Stimulated activated CD8-positive, alpha-beta memory T cell treated with anti-CD3 and anti-CD28 coated beads, Interleukin-2, amount 100 ng/mL, for 1 hour (primary cell): ENCODE measurements around the gene TNPO3.
"Not testable (repeated sequence)": the region's sequence is repeated elsewhere in the genome, so short reads cannot be mapped to it uniquely, and the experiment has no call there.

Source experiments
- DNase-seq, 2 donors: peaks; one replicate each; pipeline ENCODE4 v3.0.0-alpha.2; 2020; ENCODE audit warnings: low read depth in 2 of 2

Gene TNPO3

GRCh38 chr7:128921866-128922440 is 133.0 kb downstream of the TNPO3 start:
- DNase-seq, result no peak

DNA sequence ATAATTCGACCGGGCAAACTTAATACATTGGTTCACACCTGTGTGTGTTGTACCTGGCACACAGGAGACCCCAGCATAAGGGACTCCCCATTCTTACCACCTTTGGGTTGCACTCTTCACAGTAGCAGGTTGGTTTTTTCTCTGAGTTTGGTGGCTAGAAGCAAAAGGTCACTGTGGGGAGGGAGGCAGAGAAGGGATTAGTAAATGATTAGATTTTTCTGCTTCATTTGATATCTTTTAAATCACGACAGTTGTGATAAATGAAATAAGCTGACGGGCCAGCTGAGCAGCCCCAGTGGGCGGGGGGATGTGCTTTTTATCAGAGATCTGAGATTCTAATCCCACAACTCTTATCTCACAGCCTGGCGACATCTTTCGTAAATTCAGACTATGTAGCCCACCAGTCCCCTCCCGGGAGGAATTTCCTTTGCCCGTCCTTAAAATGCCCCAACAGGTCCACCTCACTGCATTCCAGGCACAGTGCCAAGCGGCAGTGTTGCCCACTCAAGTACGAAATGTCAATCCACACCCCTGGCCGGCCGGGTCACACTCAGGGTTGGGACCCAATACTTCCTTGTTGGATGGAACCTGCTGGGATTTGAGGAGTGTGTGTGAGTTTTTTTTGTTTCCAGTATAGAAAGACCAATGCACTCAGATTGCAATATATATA is 133.9 kb downstream of the TNPO3 start:
- no peak for DNase-seq

GRCh38 chr7:128919881-128920799 is 134.8 kb downstream of the TNPO3 start:
- no peak for DNase-seq

- no peak for DNase-seq
Measured at GRCh38 chr7:128919241-128919640, 135.7 kb downstream of the TNPO3 start.

DNA sequence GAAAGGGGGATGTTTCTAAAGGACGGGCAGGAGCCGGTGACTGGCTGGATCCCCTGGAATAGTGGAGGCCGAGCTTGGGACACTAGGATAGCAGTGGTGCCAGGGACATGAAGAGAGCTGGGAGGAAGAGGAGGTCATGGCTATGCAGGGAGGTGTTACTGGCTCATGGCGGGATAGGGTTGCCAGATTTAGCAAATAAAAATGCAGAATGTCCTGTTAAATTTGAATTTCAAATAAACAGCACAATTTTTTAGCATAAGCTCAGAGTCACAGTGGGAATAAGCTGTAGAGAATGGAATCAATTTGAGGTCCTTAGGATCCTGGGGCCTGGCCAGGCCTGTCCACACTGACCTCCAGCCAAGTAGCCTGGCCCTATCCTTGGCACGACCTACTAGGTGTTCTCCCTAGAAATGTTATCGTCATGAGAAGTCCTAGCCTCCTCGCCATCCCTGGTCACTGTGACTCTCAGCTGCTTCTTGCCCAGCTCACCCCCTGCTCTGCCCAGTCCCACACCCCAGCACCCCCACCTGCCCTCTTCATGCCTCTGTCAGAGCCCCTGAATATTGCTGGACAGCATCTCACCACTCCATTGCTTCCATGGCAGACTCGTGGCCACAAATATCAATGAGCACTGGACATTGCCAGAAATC is 136.8 kb downstream of the TNPO3 start:
- DNase-seq, result no peak

DNA sequence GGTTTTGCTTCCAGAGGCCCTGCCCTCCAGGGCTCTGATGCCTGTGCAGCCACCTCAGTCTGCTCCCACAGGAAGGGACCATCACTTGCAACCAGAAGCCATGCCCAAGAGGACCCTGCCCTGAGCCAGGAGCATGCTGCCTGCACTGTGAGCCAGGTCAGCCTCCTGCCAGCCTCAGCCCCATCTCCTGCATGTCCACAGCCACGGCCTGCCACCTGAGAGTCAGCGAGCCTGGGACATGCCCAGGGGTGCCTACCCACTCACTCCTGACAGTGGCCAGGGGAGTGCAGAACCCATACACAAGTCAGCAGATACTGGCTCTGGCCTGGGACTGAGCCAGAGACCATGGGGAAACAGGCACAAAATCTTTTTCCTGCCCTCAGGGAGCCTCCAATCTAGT is 137.8 kb downstream of the TNPO3 start:
- no peak for DNase-seq

GRCh38 chr7:128916643-128916915 is 138.3 kb downstream of the TNPO3 start:
- DNase-seq, result no peak

DNA sequence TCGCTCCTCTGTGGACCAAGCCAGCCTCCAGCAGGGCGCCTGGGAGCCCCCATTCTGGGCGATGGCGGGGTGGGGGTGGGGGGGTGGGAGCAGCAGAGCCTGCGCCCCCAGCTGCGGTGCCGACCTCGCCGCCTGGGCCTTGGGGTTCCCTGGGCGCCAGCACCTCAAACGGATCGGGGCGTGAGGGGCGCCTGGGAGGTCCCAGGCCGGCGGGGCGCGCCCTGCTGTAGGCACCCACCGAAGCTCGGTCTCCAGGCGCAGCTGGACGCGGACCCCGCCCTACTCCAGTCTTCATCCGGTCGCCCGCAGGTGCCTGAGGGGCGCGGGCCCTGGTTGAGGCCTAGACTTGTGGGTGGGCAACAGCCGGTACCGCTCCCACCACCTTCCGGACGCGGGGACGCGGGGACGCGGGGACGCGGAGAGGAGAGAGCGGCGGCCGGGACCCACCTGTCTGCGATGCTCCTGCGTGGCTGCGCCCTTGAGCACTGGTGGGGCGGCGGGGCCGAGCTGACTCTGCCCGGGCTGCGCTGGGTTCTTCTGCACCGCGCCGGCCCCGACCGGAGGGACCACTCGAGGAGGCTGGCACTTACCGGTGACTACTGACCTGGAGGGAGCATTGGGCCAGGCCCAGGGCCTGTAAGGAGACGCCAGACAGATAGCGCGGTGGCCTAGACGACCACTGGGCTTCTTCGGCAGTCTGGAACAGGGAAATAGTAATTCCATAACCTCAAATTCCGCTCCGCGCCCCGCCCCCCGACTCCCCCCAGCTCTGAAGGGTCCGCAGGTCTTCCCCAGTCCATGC is 138.9 kb downstream of the TNPO3 start:
- DNase-seq, result no peak

- DNase-seq, result no peak
Measured at GRCh38 chr7:128915271-128915819, 139.6 kb downstream of the TNPO3 start.

DNA sequence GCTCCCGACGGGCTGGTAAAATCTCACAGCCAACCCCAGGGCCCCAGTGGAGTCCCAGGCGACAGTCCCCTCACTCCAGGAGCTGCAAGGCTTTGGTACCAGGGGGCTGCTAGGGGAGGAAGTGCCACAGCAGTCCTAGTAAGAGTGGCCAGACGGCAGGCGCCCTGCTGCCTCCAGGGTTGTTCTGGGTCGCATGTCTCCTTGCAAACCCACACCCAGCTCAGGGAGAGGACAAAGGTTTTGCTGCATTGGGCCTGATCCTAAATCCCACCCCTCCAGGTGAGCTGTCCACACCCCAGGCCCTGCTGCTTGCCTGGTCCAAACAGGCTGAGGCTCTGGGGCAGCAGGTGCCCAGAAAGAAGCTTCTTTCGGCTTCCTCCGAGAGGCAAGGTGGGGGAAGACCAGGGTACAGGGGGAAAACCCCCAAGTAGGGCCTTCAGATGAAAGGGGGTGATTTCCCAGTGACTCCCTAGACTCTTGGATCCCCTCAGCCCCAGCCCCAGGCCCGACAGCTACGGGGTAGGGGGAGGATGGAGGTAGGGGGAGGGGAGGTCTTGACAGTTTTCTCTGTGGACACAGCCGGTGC is 140.3 kb downstream of the TNPO3 start:
- no peak for DNase-seq

GRCh38 chr7:128913870-128914565 is 140.9 kb downstream of the TNPO3 start:
- no peak for DNase-seq

DNA sequence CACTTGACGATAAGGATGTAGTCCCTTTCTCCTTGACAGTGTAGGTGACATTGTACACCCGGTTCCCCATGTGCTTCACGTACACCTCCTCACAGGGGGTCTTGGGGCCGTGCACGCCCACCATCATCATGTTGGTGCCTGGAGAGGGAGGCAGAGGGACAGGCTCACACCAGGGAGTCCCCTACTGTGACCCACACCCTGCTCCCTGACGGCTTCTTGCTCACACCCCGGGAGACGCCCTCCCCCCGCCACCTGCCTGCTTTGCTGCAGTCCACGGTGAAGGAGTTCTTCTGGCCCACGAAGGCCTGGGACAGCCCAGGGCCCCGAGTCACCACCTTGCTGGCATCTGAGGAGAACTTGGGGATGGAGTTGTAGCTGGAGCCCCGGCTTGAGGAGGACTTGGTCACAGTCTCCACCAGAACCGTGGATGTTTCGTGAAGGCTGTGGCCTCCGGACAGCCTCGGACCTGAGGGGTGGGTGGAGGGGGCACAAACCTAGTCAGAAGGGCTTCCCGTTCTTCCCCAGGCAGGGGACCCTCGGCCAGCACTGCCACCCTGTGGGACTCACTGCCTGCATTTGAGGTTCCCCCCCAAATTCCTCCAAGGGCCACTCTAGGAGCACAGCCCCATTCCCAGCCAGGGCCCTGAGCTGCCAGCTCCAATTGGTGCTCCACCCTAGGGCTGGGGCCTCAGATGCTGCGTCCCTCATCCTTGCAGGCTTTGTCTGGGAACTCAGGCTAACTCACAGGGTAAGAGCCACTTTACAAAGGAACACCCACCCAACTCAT is 142.0 kb downstream of the TNPO3 start:
- not testable (repeated sequence) for DNase-seq

DNA sequence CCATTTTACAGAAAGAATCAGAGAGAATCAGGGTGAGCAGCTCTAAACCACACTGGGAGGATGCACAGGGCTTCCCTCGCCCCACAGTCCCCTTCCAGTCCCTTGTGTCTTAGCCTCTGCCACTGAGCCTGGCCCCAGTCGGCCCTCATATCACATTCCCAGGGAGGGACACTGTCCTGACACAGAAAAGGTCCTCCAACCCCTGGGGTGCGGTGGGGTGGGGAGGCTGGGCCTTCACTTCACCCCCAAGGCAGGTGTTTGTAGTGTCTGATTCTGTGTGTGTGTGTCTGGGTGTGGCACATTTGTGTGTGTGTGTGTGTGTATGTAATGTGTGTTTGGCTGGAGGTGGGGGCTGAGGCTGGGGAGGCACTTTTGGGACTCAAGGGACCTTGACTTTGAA is 142.6 kb downstream of the TNPO3 start:
- DNase-seq, result no peak

GRCh38 chr7:128911423-128912031 is 143.4 kb downstream of the TNPO3 start:
- no peak for DNase-seq

DNA sequence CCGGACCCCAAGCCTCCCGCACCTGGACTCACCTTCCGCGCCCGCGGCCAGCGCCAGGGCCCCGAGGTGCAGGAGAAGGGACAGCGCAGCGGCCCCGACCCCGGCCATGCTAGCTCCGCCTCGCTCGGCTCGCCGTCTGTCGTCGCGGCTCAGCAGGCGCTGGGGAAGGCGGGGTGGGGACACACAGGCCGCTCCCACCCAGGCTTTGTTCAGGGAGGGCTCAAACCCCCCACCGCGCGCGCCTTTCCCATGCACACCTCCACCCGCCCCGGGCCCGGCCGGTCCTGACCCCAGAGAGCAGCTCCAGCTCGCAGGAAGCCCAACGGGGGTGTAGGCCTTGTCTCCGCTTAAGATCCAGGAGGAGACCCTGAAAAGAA is 144.4 kb downstream of the TNPO3 start, which contains the start of gene KCP:
Gene KCP, minus strand, starts transcription at position 141 of the 377 bp plus-strand sequence. Its CDS starts 33 bp downstream, at position 108.
- DNase-seq, result no peak

- DNase-seq, result no peak
Measured at GRCh38 chr7:128909625-128910568, 145.0 kb downstream of the TNPO3 start.

DNA sequence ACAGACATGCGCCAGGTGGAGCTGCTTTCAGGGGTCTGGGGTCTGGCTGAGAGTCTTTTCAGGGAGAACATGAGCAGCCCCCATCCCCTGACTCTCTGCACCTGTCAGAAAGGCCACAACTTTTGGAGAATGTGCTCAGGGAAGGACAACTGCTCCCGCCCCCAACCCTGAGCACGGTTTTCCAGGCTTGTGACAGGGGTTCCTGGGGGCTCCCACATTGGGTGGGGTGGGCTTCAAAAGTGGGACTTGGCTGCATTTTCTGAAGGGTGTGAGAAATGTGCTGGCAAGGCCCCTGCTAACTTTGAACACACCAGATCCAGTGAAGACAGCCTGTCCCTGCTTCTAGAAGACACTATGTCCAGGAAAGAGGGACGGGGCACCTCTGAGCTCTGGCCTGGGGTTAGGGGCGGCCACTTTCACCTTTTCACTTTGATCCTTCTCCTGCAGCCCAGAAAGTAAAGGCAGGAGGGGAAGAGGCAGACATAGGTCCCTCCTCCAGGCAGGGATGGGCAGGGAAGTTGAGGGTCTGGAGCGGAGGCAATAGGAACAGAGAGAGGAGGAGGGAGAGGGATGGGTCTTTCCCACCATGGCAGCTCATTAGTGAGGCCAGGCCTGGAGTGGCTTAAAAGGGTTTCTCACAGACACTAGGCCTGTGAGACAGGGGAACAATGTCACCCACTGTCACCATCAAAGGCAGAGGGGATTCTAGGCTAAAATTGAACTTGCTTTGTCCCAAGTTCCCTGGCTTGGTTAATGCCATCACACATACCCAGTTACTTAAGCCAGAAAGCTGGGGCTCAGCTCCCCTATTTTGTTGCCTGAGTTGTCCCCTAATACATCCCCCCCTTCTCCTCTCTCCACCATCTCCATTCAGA is 145.9 kb downstream of the TNPO3 start:
- no peak for DNase-seq
